Left lung (tissue), 10 donors: ENCODE results near the gene MAPK8. TPM values are rescaled to one million over a fixed set of nuclear protein-coding genes. Genes with fewer than 3 reads are reported as not detected.

Source experiments
- ATAC-seq: fragments of 200-7000 bp; cut with Tn5 transposase; one replicate; pipeline ENCODE4 v1.9.1; 2020; ENCODE audit warnings: moderate library complexity
- DNase-seq, 4 donors: peaks; one replicate each; pipeline ENCODE4 v3.0.0-alpha.2; 2013 to 2020
- H3K27ac ChIP-seq, 2 donors: fragments of 200-600 bp; sonication (generic) in 1 of 2; one replicate each; pipeline versions ENCODE4 v1.5.0 to v1.8.0; 2020 to 2021
- H3K27me3 ChIP-seq, 2 donors: fragments of 200-600 bp; sonication (generic) in 1 of 2; one replicate each; pipeline versions ENCODE4 v1.5.0 to v1.8.0; 2020 to 2021
- H3K36me3 ChIP-seq, 2 donors: fragments of 200-600 bp; sonication (generic) in 1 of 2; one replicate each; pipeline versions ENCODE4 v1.5.0 to v1.8.0; 2020 to 2021
- H3K4me1 ChIP-seq, 2 donors: fragments of 200-600 bp; one replicate each; pipeline ENCODE4 v1.8.0; 2021
- H3K4me3 ChIP-seq, 2 donors: fragments of 200-600 bp; sonication (generic) in 1 of 2; one replicate each; pipeline versions ENCODE4 v1.5.0 to v1.8.0; 2020 to 2021; ENCODE audit warnings: mild to moderate bottlenecking in 1 of 2
- H3K9me3 ChIP-seq, 2 donors: fragments of 200-600 bp; sonication (generic) in 1 of 2; one replicate each; pipeline versions ENCODE4 v1.5.0 to v1.8.0; 2020 to 2021
- intact Hi-C, 2 donors: fragments of 100-400 bp; cut with DNase I; formaldehyde crosslinking; loops; one replicate each; pipeline versions ENCODE4 v1.11.2 to v1.14.2; 2022
- polyA plus RNA-seq, 6 donors: library from polyadenylated mRNA; unstranded; fragments of 120-200 nt; gene quantifications; one replicate each; pipeline ENCODE4 v1.2.1, GENCODE V29; 2013; ENCODE audit not compliant: insufficient read length in 6 of 6
- total RNA-seq, 2 donors: library from RNA; stranded (reverse); fragmentation: NEBNext Ultra II Directional; extraction: Animal tissue kit (Norgen Biotek cat#: 25700); gene quantifications; one replicate each; pipeline ENCODE4 v1.2.1, GENCODE V29; 2021
- TF ChIP-seq, protein P1 (sequence below), 2 donors: fragments of 200-600 bp; sonication (generic) in 1 of 2; IDR thresholded peaks; one replicate each; pipeline versions ENCODE4 v1.5.0 to v1.8.0; 2021; ENCODE audit warnings: antibody characterized with exemption in 2 of 2
- donor health status: DM: no; HTN: yes; CAD: no.
- donor health status: DM: no; HTN: no; CAD: no.

The MAPK8 gene
- total and polyA plus RNA-seq, 8 donors, result 31.3 to 81.8 (median 71.7) TPM

DNA sequence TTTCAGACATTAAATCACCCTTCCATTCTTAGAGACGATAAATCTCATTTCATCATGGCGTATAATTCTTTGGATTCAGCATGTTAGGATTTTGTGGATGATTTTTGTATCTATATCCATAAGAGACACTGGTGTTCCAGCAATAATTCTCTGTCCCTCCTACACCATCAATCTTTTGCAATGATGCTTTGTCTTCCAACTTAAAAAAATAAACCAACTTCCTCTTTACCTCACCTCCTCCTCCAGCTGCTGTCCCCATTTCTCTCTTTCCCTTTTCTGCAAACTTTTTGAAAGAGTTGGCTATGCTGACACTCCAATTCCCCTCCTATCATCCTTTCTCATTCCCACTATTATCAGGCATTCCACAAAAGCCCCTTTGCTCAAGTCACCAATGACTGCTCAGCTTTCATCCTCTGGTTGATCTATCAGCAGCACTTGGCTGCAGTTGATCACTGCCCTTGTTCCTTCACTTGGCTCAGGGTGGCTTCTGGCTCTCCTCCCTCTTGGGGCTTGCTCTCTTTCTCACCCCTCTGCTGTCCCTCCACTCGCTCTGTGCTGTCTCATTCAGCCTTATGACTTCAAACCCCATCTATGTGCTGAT, 168.4 kb downstream of the MAPK8 start:
- ATAC-seq (no peak), DNase-seq (no peak)
- intact Hi-C loops, result no loop called here
- Histone ChIP-seq H3K9me3 (no peaks in the 10 kb centered on the region), H3K27me3 (no peaks in the 10 kb centered on the region), H3K27ac (no peak overlapping the region), H3K36me3 (no peaks in the 10 kb centered on the region), H3K4me3 (no peak overlapping the region), H3K4me1 (no peaks in the 10 kb centered on the region)
- TF ChIP-seq, protein P1, sequence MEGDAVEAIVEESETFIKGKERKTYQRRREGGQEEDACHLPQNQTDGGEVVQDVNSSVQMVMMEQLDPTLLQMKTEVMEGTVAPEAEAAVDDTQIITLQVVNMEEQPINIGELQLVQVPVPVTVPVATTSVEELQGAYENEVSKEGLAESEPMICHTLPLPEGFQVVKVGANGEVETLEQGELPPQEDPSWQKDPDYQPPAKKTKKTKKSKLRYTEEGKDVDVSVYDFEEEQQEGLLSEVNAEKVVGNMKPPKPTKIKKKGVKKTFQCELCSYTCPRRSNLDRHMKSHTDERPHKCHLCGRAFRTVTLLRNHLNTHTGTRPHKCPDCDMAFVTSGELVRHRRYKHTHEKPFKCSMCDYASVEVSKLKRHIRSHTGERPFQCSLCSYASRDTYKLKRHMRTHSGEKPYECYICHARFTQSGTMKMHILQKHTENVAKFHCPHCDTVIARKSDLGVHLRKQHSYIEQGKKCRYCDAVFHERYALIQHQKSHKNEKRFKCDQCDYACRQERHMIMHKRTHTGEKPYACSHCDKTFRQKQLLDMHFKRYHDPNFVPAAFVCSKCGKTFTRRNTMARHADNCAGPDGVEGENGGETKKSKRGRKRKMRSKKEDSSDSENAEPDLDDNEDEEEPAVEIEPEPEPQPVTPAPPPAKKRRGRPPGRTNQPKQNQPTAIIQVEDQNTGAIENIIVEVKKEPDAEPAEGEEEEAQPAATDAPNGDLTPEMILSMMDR (IDR thresholded peaks at IDR 0.05), result no peak

DNA sequence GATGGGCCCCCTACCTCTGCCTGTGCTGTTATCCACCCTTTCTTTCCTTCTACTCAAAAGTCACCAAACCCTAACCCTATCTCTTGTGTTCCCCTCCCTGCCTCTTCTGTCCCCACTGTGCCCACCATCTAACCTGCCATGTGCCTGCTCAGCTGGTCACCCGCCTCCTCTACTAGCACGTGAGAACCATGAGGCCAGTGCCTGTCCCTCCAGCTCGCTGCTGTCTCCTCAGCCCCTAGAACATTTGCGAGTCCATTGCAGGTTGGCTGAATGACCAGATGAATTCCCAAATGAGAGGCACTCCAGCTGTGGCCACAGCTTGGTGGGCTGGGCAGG, 169.4 kb downstream of the MAPK8 start:
- Histone ChIP-seq H3K4me3 (no peak overlapping the region), H3K36me3 (no peaks in the 10 kb centered on the region), H3K27me3 (peaks cover 0 to 5% of the 10 kb centered on the region in 2 donors), H3K4me1 (no peaks in the 10 kb centered on the region), H3K9me3 (no peaks in the 10 kb centered on the region), H3K27ac (no peak overlapping the region)
- ATAC-seq (no peak), DNase-seq (no peak)
- intact Hi-C loops, result no loop called here
- TF ChIP-seq, protein P1 (IDR thresholded peaks at IDR 0.05), result no peak

DNA sequence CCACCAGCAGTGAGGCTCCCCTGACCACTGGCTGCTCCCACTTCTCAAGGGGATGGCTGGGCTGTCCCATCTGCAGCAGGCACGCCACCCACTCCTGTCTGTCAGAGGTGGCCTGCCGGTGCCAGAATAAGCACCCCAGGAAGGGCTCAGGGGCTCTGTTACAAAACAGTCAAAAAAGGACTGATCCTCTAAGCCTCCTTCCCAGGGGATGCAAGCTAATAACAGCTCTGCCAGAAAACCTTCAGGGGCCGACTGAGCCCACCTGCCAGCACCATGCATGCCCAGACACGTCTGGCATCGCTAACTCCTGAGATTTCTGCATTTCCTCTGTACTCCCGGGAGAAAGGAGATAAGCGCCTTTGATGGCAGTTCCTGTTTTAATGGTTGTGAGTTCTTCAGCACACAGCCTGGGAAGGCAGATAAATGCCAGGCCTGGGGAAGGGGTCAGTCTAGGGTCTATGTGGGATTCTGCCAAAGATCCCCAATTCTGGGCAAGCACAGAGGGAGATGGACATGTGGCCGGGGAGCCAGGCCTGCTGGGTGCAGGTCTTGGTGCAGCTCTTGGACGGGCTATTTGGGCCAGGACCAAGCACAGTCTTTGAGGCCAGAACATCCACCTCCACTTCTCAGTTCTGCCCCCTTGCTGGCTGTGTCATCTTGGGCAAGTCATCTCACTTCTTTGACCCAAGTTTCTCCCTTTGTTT, 170.0 kb downstream of the MAPK8 start:
- ATAC-seq, result no peak
- intact Hi-C loops, result no loop called here

DNA sequence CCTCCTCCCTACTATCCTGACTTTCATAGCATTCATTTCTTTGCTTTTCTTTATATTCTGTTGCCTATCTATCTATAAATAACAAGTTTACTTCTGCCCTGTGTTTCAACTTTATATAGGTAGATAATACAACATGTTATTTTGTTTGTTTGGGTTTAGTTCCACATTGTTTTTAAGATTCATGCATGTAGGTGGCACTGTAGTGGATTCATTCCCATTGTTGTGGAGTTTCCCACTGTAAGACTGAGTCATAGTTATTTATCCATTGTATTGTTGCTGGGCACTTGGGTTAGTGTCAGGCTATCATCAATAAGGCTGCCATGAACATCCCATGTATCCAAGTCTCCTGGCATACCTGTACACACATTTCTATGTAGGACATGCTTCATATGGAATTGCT, 170.7 kb downstream of the MAPK8 start:
- H3K4me3 ChIP-seq, result no peak overlapping the region
- no peak for DNase-seq
- H3K27ac ChIP-seq, result no peak overlapping the region
- intact Hi-C loops, result no loop called here
- no peaks in the 10 kb centered on the region for H3K36me3 ChIP-seq
- no peaks in the 10 kb centered on the region for H3K9me3 ChIP-seq
- no peak for ATAC-seq
- H3K27me3 ChIP-seq, result peaks cover 0 to 11% of the 10 kb centered on the region in 2 donors
- no peaks in the 10 kb centered on the region for H3K4me1 ChIP-seq
- TF ChIP-seq, protein P1 (IDR thresholded peaks at IDR 0.05), result no peak

More for the DNA sequence above, 170.0 kb downstream of the MAPK8 start:
- H3K27ac ChIP-seq, result no peak overlapping the region
- no peaks in the 10 kb centered on the region for H3K36me3 ChIP-seq
- H3K4me3 ChIP-seq, result no peak overlapping the region
- DNase-seq, result no peak
- peaks cover 0 to 11% of the 10 kb centered on the region in 2 donors for H3K27me3 ChIP-seq
- TF ChIP-seq, protein P1 (IDR thresholded peaks at IDR 0.05), result no peak
- H3K4me1 ChIP-seq, result no peaks in the 10 kb centered on the region
- no peaks in the 10 kb centered on the region for H3K9me3 ChIP-seq

DNA sequence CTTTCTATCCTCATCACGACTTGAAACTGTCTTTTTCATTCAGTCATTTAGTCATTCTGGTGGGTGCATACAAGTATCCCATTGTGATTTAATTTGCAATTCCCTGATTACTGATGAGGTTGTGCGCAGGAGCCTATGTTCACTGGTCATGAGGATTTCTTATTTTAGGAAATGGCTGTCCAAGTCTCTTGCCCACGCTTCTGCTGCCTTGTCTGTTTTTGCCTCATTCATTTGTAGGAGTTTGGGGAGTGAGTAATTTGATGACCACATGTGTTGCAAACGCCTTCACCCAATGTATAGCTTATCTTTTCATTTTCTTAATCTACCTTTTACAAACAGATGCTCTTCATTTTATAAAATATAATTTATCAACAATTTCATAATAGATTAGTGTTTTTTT, 171.1 kb downstream of the MAPK8 start:
- no peak overlapping the region for H3K4me3 ChIP-seq
- H3K27ac ChIP-seq, result no peak overlapping the region
- ATAC-seq (no peak), DNase-seq (no peak)
- H3K4me1 ChIP-seq, result no peaks in the 10 kb centered on the region
- H3K27me3 ChIP-seq, result peaks cover 0 to 11% of the 10 kb centered on the region in 2 donors
- intact Hi-C loops, result no loop called here
- no peaks in the 10 kb centered on the region for H3K36me3 ChIP-seq
- H3K9me3 ChIP-seq, result no peaks in the 10 kb centered on the region
- TF ChIP-seq, protein P1 (IDR thresholded peaks at IDR 0.05), result no peak
